PFSK-1 (cell line): ENCODE measurements around the gene CALY.

ENCODE experiments used
- FOXP2 ChIP-seq: optimal IDR thresholded peaks from 2 replicates; pipeline ENCODE3; 2011; ENCODE audit warnings: borderline replicate concordance, control low read depth, inconsistent platforms; ENCODE audit not compliant: insufficient read depth; ENCODE audit errors: extremely low read length, extremely low read depth
- POLR2AphosphoS5 ChIP-seq: IDR thresholded peaks from 2 replicates; pipeline ENCODE4 v1.6.1; 2012; ENCODE audit warnings: low read depth, mild to moderate bottlenecking, control low read depth, low read length, moderate library complexity
- REST ChIP-seq, 2 experiments: IDR thresholded peaks; 2 replicates each; pipeline versions ENCODE4 v1.6.1 to v1.8.0; 2011 to 2012; ENCODE audit warnings: low read depth in 2 of 2, low read length in 2 of 2, control low read depth in 1 of 2, inconsistent platforms in 1 of 2, mild to moderate bottlenecking in 1 of 2, moderate library complexity in 1 of 2; ENCODE audit not compliant: insufficient read depth in 1 of 2
- SIN3A ChIP-seq: IDR thresholded peaks from 2 replicates; pipeline ENCODE4 v1.6.1; 2012; ENCODE audit warnings: mild to moderate bottlenecking, low read length, moderate library complexity, borderline replicate concordance; ENCODE audit not compliant: insufficient read depth
- TAF1 ChIP-seq: IDR thresholded peaks from 2 replicates; pipeline ENCODE4 v1.6.1; 2012; ENCODE audit warnings: low read length, control low read depth, borderline replicate concordance; ENCODE audit not compliant: insufficient read depth

CALY gene

GRCh38 chr10:133361227-133361626 is 24.5 kb upstream of the CALY start:
- TF ChIP-seq POLR2AphosphoS5 (no peak), REST (IDR thresholded peaks at IDR 0.05; ENCODE audit: insufficient read depth in 1 of 2, low read depth in 2 of 2, low read length in 2 of 2) (no peak), SIN3A (no peak), TAF1 (no peak), FOXP2 (no peak)

DNA sequence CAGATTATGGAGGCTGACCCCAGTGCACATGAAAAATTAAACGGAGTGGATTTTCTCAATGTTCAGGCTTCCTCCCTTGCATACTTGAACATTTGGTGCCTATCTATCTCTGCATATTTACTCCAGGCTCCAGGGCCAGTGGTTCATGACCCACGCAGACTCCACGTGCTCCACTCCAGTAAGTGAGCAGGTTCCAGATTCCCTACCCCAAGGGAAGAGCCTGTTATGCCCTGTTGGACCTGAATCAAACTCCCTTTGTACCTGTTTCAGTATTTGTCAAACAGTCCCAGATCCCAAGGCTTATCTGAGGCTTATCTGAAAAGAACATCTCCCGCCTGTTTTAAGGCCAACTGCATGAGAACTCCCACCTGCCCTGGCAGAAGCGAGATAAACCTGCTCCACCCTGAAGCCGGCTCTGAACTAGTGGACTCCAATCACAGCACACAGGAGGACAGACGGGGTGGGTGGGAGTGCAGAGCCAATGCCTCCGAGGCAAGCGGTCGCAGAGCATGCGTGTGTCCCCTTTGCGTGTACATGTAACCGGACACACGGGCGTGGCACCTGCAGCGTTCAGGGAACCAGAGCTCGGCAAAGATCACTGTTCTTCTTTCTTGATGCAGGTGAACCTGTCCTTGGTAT is 23.4 kb upstream of the CALY start:
- TF ChIP-seq FOXP2, result no peak
- no peak for TF ChIP-seq REST (IDR thresholded peaks at IDR 0.05; ENCODE audit: insufficient read depth in 1 of 2, low read depth in 2 of 2, low read length in 2 of 2)
- TF ChIP-seq TAF1, result no peak
- no peak for TF ChIP-seq SIN3A
- TF ChIP-seq POLR2AphosphoS5, result no peak

GRCh38 chr10:133359554-133359971 is 22.9 kb upstream of the CALY start:
- TF ChIP-seq POLR2AphosphoS5, result no peak
- no peak for TF ChIP-seq REST (IDR thresholded peaks at IDR 0.05; ENCODE audit: insufficient read depth in 1 of 2, low read depth in 2 of 2, low read length in 2 of 2)
- no peak for TF ChIP-seq TAF1
- no peak for TF ChIP-seq SIN3A
- no peak for TF ChIP-seq FOXP2

GRCh38 chr10:133358925-133359310 is 22.2 kb upstream of the CALY start:
- TF ChIP-seq REST (IDR thresholded peaks at IDR 0.05; ENCODE audit: insufficient read depth in 1 of 2, low read depth in 2 of 2, low read length in 2 of 2), result no peak
- TF ChIP-seq SIN3A, result no peak
- TF ChIP-seq FOXP2, result no peak
- TF ChIP-seq TAF1, result no peak
- no peak for TF ChIP-seq POLR2AphosphoS5

DNA sequence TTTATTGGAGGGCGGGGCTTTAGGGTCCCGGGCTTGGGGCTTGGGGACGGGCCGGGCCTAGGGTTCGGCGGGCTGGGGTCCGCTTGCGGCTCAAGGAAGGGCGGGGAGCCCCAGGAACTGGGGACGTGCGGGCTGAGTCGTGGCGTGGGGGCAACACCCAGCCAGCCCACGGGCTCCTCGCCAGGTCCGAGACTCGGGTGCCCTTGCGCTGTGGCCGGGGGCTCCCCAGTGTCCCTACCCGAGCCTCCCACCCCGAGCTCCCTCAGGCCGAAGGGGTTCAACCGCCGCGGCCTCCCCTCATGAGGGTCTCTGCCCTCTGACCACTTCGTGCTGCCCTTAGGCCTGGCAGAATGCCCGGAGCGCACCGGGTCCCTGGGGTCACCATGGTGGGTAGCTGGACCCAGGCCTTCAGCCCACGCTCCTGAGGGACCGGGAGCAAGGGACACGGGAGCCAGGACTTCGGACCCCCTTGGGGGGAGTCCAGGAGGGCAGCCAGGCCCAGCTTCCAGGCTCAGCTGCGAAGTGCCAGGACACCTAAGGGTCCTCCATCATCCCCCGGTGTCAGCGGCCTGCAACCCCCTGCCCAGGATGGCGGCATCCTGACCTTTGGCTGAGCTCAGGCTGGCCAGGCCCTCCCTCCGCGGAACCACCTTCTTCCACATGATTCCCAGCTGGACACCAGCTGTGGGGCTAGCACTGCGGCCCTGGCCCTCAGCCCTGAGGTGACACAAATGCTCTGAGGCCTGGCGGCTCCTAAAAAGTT is 21.6 kb upstream of the CALY start:
- TF ChIP-seq FOXP2 (no peak), TAF1 (no peak), REST (IDR thresholded peaks at IDR 0.05; ENCODE audit: insufficient read depth in 1 of 2, low read depth in 2 of 2, low read length in 2 of 2) (no peak), POLR2AphosphoS5 (no peak), SIN3A (no peak)
